GM18861 (cell line): ENCODE measurements around the gene CXorf51B.
"Not testable (repeated sequence)": the region's sequence is repeated elsewhere in the genome, so short reads cannot be mapped to it uniquely, and the experiment has no call there.

Source experiments
- ATAC-seq: cut with Tn5 transposase; IDR thresholded peaks from one replicate; pipeline ENCODE4 v1.9.1; 2021; ENCODE audit not compliant: unreplicated experiment

CXorf51B gene

GRCh38 chrX:146809471-146809870, at the start of gene CXorf51B:
Gene CXorf51B (plus strand): TSS chrX:146809771. CDS start chrX:146809792, 21 bp downstream.
- not testable (repeated sequence) for ATAC-seq

- not testable (repeated sequence) for ATAC-seq
These were observed 5.1 kb downstream of the CXorf51B start, which contains the start of gene CXorf51A for GRCh38 chrX:146814644-146815043. Gene CXorf51A (minus strand): TSS chrX:146814744. CDS start chrX:146814723, 21 bp downstream.

GRCh38 chrX:146831994-146832393, 22.4 kb downstream of the CXorf51B start:
- no peak for ATAC-seq

- ATAC-seq, result no peak
These were observed 44.7 kb downstream of the CXorf51B start for GRCh38 chrX:146854281-146854680.
